GM19455 (cell line): ENCODE measurements around the gene LCE7A.

Experiments
- ATAC-seq: cut with Tn5 transposase; IDR thresholded peaks from one replicate; pipeline ENCODE4 v1.9.1; 2021; ENCODE audit not compliant: unreplicated experiment

LCE7A gene

DNA sequence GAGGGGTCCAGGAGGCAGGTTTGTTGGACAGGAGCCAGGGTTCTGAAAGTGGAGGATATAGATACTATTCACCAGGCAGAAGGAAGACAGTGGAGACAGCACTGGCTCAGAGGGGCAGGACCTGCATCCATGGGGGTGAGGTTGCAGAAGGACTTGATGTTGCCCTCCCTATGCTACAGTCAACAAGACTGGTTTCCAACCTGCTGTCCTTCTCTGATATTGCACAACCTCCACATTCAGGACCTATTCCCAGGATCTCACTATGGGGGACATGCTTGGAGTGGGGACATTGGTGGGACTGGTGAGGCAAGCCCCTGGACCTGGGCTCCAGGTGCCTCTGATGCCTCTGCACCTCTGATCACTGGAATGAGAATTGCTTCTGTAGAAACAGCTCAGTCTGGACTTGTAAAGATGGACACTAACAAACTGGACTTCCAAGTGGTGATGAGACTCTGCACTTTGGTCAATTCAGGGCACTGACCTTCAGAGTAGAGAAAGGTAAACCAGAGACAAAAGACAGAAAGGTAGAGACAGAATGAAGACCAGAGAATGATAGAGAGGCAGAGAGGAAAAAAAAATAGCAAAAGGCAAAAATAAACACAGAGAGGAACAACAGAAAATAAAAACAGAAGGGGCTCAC, 19.9 kb downstream of the LCE7A start:
- no peak for ATAC-seq

GRCh38 chr1:152880316-152880715, 20.5 kb downstream of the LCE7A start:
- no peak for ATAC-seq

DNA sequence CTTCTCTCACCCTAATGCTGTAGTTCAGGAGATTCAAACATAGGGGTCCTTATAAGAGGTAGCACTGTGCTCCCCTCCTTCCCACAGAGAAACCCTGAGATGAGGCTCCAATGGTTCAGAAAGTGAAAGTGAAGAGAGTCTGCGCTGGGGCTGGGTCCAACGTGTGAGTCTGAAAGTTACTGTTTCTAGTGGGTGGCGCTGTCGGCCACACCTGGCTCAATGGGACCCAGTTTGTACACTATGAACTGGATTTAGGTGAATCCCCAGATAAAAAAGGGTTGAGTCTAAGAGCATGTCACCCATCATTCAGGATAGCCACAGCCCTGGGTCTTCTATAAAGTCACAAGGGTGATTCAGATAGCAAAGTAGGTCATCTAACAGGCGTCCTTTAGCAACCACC, 21.1 kb downstream of the LCE7A start:
- ATAC-seq = peak; percentile 78

DNA sequence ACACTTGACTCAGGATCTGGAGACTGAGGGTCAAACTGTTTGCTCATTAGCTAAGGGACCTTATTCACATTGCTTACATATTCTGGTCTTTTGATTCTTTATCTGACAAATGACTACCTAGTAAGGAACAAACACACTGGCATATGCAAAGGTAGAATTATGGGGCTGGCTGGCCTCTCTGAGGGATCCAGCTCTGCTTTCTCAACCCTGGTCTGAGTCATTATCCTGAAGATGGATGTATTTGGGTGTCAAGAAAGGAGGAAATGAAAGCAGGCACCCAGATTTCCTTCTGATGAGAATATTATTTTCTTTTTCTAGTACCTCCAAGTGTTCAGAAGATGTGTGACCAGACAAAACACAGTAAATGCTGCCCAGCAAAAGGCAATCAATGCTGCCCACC, 24.3 kb downstream of the LCE7A start:
- ATAC-seq = no peak

DNA sequence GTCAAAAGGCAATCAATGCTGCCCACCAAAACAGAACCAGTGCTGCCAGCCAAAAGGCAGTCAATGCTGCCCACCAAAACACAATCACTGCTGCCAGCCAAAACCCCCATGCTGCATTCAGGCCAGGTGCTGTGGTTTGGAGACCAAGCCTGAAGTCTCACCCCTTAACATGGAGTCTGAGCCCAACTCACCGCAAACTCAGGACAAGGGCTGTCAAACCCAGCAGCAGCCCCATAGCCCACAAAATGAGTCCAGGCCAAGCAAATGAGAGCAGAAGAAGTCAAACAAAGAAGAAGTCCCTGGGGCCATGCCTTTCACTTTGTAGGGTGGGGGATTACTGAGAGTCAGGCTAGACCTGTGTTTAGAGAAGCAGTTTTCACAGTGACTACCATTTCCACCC, 24.7 kb downstream of the LCE7A start:
- no peak for ATAC-seq

DNA sequence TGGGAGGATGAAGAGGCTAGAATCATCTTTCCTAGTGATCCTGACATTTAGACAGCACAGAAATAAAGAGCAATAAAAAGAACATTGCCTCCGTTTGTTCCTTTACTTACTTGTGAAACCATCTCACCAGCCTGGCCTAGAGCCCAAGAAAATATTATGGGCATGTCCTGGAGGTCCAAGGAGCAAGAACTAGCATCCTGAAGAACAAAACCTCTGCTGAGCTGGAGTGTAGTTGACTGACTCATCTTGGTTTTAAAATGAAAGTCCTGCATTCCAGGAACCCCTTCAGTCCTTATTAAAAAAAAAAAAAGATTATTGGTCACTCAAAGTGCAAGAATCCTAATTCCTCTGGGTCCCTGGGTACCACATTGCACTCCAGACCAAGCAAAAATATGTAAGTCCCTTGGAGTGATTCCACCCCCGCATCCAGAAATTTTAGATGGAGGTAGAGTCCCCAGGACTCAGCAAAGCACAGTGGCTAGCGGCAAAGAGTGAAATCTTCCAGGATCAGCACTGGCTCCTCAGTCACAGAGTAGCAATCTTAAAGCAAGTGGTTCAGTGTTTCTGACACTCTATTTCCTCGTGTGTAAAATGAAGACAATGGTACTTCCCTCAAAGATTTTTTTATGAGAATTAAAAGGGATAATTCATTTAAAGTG, 25.3 kb downstream of the LCE7A start:
- ATAC-seq = no peak

DNA sequence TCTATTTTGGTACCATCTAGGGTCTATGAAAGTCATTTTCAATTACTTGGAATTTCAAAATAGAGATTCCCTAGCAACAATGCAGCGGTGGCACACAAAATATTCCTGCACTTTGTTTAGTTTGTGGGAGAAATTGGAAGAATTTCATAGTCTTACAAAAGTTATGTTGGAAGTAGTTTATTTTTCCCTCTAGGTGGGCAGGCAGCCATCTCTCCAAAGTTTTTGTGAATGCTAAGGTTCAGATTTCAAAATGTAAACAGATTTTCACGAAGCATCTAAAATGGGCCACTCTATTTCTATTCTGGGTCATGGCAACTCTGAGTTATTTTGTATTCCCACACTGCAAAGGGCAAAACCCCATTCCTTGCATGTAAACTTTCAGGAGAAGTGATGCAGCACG, 26.3 kb downstream of the LCE7A start:
- ATAC-seq = no peak

- ATAC-seq = no peak
Observed at GRCh38 chr1:152886758-152887409, 27.1 kb downstream of the LCE7A start.

- ATAC-seq = no peak
Observed at GRCh38 chr1:152888126-152888525, 28.3 kb downstream of the LCE7A start.

GRCh38 chr1:152899027-152899426, 39.2 kb downstream of the LCE7A start:
- ATAC-seq = no peak

DNA sequence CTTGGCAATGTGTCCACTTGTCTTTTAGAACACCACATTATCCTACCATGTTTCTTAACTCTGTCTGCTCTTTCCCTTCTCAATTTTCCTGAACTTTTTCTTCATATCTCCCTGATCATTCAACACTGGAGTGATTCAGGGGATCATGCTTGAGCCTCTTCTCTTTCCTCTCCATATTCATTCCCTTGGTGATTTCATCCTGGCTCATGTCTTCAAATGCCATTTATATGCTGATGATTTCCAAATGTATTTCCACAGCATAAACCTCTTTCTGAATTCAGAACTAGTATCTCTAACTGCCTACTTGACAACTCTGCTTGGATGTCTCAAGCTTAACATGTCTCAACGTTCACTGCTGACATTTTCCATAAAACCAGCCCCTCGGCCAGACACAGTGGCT, 40.1 kb downstream of the LCE7A start:
- ATAC-seq = no peak

GRCh38 chr1:152901631-152902030, 41.8 kb downstream of the LCE7A start:
- no peak for ATAC-seq

DNA sequence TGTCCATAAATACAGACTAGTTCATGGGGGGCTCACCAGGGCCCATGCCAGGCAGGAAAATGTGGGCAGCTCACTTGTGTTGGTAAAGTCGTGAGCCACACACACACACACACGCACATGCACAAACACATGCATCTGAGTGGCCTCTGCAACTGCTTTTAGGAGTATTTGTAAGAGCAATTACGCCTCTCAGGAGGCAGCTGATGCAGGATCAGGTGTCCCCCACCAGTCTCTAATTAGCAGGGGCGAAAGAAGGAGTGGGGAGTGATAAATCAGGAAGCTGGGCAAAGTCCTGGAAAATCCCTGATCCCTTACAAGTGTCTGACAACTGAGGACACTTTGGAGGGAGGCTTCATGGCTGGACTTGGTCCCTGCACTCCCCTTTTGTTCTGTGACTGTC, 42.8 kb downstream of the LCE7A start:
- no peak for ATAC-seq

- no peak for ATAC-seq
Observed at GRCh38 chr1:152904688-152905440, 45.1 kb downstream of the LCE7A start.

- no peak for ATAC-seq
Observed at GRCh38 chr1:152906023-152906565, 46.3 kb downstream of the LCE7A start.

DNA sequence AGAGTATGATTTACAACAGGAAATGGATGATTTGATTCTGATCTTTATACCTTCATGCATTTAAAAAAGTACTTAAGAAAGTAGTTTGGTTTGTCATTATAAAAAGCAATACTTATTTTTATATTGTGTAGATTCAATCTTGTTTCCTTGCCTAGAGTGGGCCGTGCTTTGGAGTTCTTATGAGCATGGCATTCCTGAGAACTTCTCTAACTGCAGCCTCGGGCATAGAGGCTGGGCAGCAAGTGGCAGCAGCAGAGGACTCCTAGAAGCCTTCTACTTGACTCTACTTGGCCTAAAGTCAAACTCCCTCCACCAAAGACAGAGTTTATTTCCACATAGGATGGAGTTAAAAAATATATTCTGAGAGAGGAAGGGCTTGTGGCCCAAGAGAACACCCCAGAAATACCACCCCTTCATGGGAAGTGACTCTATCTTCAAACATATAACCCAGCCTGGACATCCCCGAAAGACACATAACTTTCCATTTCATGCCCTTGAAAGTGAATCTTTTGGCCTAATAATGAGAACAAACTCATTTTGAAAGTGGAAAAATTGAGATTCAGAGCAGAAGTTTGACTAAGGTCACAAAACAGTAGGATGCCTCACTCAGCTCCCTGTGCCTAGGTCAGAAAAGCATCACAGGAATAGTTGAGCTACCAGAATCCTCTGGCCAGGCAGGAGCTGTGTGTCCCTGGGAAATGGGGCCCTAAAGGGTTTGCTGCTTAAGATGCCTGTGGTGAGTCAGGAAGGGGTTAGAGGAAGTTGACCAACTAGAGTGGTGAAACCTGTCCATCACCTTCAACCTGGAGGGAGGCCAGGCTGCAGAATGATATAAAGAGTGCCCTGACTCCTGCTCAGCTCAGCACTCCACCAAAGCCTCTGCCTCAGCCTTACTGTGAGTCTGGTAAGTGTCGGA, 48.1 kb downstream of the LCE7A start, which contains the start of gene IVL:
Gene IVL (plus strand): TSS at position 861 of the 916 bp plus-strand sequence. CDS start 1,252 bp downstream, outside the sequence.
- no peak for ATAC-seq

GRCh38 chr1:152909206-152909605, 49.4 kb downstream of the LCE7A start:
- no peak for ATAC-seq
